Measurements from ENCODE around the gene ERICH2. TPM values are rescaled to one million over a fixed set of nuclear protein-coding genes. Genes with fewer than 3 reads are reported as not detected.

The ERICH2 gene
- total RNA-seq, 2 donors from 2014 or later: not detected

DNA sequence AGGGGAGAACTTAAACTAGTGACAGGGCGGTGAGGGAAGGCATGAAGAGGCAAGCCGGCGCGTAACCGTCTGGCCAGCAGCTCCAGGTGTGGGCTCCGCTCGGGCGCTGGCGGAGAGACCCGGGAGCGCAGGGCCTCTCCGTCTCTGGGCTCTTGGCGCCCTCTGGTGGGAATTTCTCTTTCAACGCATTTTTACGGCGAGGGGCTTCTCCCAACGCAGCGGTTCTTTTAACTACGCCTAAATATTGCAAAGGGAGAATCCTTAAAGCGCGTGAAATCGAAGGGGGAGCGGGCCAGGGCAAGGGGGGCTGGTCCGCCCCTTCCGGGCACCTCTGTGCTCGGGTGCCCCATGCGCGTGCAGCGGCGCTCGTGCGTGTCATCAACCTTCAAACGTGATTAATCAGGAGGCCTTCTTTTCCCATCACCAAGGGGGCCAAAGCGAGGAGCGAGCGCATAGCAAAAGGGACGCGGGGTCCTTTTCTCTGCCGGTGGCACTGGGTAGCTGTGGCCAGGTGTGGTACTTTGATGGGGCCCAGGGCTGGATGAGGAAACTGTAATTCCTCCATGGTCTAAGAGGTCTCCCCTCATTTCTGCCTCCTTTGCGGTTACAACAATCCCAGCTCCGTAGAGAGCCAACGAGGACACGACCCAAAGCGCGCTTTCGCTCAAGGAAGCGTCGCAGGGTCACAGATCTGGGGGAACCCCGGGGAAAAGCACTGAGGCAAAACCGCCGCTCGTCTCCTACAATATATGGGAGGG, 45.7 kb downstream of the ERICH2 start:
- no peak for DNase-seq (ENCODE audit: low spot score)
- peak; percentile 46 to 66 for ATAC-seq
- peaks cover 31 to 33% of the 10 kb centered on the region in 2 donors for H3K4me1 Mint-ChIP-seq (ENCODE audit: low read depth in 2 of 2)
- peaks cover 5% of the 10 kb centered on the region for H3K36me3 Mint-ChIP-seq
- H3K4me3 Mint-ChIP-seq: peak overlapping the region; percentile 63
- H3K27me3 Mint-ChIP-seq: peaks cover 48 to 56% of the 10 kb centered on the region in 2 donors
- H3K27ac Mint-ChIP-seq: peak overlapping the region in 1 of 2 donors; percentile 39
- H3K9me3 Mint-ChIP-seq: no peaks in the 10 kb centered on the region

DNA sequence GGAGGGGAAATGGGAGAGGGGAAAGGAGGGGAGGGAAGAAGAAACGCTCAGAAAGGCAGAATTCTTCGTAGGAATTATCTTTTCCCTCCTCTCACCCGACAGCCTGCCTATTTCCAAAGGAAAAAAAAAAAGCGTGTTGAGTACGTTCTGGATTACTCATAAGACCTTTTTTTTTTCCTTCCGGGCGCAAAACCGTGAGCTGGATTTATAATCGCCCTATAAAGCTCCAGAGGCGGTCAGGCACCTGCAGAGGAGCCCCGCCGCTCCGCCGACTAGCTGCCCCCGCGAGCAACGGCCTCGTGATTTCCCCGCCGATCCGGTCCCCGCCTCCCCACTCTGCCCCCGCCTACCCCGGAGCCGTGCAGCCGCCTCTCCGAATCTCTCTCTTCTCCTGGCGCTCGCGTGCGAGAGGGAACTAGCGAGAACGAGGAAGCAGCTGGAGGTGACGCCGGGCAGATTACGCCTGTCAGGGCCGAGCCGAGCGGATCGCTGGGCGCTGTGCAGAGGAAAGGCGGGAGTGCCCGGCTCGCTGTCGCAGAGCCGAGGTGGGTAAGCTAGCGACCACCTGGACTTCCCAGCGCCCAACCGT, 46.4 kb downstream of the ERICH2 start, which contains the start of gene GAD1:
GAD1 (plus strand) TSS at position 384 of the 589 bp plus-strand sequence. CDS start 1,705 bp downstream, outside the sequence.
- Mint-ChIP-seq H3K9me3 (no peaks in the 10 kb centered on the region), H3K36me3 (peaks cover 5% of the 10 kb centered on the region), H3K4me1 (ENCODE audit: low read depth in 2 of 2) (peaks cover 36% of the 10 kb centered on the region in 2 donors), H3K27ac (no peak within 1 kb of the TSS), H3K4me3 (peak within 1 kb of the TSS; percentile 63), H3K27me3 (peaks cover 53 to 61% of the 10 kb centered on the region in 2 donors)
- DNase-seq (ENCODE audit: low spot score) (peak; percentile 74), ATAC-seq (peak; percentile 71 to 80)

DNA sequence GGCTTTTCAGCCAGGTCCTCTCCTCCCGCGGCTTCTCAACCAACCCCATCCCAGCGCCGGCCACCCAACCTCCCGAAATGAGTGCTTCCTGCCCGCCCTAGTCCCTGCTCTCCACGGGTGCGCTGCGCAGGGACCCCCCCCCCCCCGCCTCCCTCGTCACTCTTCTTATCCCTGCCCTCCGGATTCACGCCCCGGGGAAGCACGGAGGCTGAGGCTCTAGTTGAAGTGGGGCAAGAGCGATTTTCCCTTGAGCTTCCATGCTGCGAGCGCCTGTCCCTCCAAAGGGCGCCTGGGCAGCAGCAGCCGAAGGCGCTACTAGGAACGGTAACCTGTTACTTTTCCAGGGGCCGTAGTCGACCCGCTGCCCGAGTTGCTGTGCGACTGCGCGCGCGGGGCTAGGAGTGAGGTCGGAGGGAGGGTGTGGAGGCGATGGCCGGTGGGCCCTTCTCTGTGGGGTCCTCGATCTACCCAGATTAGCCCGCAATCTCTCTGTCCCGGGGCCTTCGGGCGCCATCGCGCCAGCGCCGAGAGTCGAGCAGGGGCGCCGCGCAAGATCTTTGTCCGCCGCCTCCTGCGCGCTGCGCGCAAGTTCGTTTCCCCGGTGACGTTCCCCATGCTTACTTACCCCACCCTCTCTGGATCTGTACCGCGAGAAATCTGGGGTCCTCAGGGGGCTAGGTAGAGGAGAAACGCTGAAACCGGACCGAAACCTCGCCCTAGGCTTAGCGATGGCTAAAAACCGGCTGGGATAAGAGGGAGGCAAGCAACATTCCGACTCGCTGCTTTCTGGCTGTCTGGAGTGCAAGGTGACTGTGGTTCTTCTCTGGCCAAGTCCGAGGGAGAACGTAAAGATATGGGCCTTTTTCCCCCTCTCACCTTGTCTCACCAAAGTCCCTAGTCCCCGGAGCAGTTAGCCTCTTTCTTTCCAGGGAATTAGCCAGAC, 47.2 kb downstream of the ERICH2 start:
- no peak for ATAC-seq
- H3K4me3 Mint-ChIP-seq: peak overlapping the region; percentile 63
- peaks cover 39 to 42% of the 10 kb centered on the region in 2 donors for H3K4me1 Mint-ChIP-seq (ENCODE audit: low read depth in 2 of 2)
- H3K9me3 Mint-ChIP-seq: no peaks in the 10 kb centered on the region
- H3K27ac Mint-ChIP-seq: no peak overlapping the region
- H3K27me3 Mint-ChIP-seq: peaks cover 59 to 69% of the 10 kb centered on the region in 2 donors
- DNase-seq (ENCODE audit: low spot score): no peak
- H3K36me3 Mint-ChIP-seq: peaks cover 5% of the 10 kb centered on the region

DNA sequence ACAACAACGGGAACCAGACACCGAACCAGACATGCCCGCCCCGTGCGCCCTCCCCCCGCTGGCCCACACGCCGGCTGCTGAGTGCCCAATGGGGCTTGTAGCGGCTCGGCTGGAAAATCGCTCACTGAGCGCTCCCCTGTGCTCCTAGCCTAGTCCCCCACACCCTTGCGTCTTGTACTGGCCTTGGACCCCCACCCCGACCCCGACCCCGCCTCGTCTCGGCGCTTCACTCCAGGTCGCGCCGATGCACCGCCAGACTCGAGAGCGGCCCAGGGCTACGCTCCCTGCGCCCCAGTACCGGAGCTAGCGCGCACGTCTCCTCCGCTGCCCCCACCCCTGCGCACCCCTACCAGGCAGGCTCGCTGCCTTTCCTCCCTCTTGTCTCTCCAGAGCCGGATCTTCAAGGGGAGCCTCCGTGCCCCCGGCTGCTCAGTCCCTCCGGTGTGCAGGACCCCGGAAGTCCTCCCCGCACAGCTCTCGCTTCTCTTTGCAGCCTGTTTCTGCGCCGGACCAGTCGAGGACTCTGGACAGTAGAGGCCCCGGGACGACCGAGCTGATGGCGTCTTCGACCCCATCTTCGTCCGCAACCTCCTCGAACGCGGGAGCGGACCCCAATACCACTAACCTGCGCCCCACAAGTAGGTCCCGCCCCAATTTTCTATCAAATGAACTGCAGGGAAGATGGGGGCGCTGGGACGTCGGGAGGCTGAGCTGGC, 48.0 kb downstream of the ERICH2 start:
- ATAC-seq (no peak), DNase-seq (ENCODE audit: low spot score) (no peak)
- peaks cover 5% of the 10 kb centered on the region for H3K36me3 Mint-ChIP-seq
- peaks cover 62 to 71% of the 10 kb centered on the region in 2 donors for H3K27me3 Mint-ChIP-seq
- H3K4me1 Mint-ChIP-seq (ENCODE audit: low read depth in 2 of 2): peaks cover 45 to 47% of the 10 kb centered on the region in 2 donors
- H3K4me3 Mint-ChIP-seq: peak overlapping the region; percentile 63
- H3K27ac Mint-ChIP-seq: no peak overlapping the region
- H3K9me3 Mint-ChIP-seq: no peaks in the 10 kb centered on the region

DNA sequence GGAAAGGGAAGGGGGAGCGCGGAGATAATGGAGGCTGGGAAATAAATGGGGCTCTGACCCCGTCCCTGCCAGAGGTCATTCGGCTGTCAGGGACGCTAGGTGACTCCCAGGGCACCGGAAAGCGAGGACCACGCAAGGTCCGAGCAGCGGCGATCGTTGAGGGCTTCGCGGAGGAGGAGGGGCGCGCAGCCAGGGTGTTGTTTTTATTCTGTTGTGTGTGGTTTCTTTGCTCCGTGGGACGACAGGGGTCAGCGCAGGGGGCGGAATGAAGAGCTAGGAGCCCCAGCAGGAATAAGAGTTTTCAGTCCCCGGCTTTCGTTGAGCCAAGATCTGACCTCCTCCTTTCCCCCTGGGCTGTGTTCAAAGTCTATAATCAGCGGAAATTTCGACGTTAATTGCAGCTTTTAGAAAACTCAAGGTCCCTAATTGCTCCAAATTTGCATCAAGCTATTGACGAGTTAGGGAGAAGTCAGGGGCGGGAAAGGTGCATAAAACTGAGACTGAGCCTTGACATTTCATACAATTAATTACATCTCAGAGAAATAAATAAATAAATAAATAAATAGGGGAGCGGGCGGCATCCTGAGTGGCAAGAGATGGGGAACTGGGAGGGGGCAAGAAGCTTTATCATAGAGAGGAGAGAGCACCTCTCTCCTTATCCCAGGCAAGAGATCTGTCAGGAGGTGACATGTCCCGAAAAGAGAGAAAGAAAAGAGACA, 48.7 kb downstream of the ERICH2 start:
- DNase-seq (ENCODE audit: low spot score) (no peak), ATAC-seq (no peak)
- peaks cover 56 to 64% of the 10 kb centered on the region in 2 donors for H3K27me3 Mint-ChIP-seq
- no peaks in the 10 kb centered on the region for H3K9me3 Mint-ChIP-seq
- peak overlapping the region; percentile 38 for H3K4me3 Mint-ChIP-seq
- H3K36me3 Mint-ChIP-seq: peaks cover 5% of the 10 kb centered on the region
- H3K27ac Mint-ChIP-seq: no peak overlapping the region
- H3K4me1 Mint-ChIP-seq (ENCODE audit: low read depth in 2 of 2): peaks cover 39 to 42% of the 10 kb centered on the region in 2 donors

DNA sequence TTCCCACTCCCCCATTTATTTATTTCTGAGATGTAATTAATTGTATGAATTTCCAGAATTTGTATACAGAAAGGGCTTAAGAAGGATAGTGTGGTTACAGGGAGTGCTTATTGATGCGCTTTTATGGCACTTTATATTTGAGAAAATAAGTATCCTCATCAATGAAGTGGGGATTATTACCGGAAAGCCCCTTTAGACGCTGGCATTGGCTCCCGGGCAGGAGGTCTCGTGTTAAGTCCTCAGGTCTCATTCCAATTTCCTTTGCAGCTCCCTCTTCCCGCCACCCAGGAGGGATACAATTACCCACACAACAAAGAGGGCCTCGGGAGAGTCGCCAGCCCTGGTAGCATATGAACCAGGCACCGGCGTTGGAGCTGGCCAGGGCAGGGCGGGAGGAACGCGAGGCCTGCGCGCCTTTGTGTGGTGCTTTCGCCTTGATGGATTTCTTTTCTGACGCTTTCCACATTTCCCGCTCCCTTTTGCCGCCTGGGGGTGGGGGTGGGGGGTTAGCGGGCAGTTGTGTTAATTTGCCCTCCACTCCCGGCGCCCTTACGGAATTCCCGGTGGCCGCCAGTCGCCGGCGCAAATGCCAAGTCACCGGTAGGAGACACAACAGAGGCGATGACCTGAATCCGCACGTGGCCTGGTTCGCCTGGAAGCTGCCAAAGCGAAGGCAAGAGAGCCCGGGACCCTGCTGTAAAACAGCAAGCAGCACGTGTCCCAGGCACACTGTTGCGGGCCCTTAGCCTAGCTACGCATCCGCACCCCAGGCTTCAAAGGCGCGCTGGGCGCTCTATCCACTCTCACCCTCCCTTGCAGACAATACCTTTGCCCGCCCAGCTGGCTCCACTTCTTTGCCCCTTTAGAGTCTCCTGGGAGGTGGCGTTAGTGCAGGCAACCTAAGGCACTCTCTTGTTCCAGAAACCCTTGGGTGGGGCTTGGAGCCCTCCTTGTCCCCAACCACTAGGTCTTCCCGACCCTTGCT, 49.8 kb downstream of the ERICH2 start:
- no peak overlapping the region for H3K27ac Mint-ChIP-seq
- ATAC-seq (no peak), DNase-seq (ENCODE audit: low spot score) (no peak)
- peak overlapping the region; percentile 72 for H3K4me3 Mint-ChIP-seq
- H3K4me1 Mint-ChIP-seq (ENCODE audit: low read depth in 2 of 2): peaks cover 35 to 42% of the 10 kb centered on the region in 2 donors
- peaks cover 57 to 64% of the 10 kb centered on the region in 2 donors for H3K27me3 Mint-ChIP-seq
- no peaks in the 10 kb centered on the region for H3K9me3 Mint-ChIP-seq
- peaks cover 5% of the 10 kb centered on the region for H3K36me3 Mint-ChIP-seq

DNA sequence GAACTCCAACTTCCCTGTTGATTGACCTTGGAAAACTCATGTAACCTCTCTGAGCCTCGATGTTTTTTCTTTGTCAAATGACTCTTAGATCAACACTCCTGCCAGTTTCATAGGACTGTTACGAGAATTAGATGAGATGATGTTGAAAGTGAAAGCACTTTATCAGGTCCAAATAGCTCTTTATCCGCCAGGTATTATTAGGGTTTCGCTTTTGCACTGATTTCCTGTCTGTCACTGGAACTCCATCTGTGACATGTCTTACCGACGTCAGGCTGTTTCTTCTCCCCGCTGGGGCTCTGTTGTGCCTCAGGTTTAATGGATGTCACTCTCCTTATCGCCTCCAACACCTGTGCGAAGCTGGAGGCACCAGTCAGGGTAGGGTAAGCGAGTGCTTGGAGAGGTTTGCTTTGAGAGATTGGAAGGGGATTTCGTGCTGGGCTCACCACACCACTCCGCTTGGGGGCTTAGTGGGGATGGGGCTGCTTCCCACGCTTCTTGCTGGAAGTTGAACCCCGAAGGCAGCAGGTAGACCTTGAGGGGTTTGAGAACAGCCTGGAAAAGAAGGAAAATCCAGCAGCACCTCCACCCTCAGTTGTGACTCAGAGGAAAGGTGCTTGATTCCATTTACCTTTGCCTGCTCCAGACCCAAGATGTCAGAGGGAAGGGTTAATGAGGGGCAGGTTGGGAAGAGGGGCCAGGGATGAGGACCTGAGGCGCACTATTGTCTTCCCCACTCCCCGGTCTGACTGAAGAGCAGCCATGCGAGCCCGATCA, 50.8 kb downstream of the ERICH2 start:
- peaks cover 58 to 61% of the 10 kb centered on the region in 2 donors for H3K27me3 Mint-ChIP-seq
- peaks cover 29 to 37% of the 10 kb centered on the region in 2 donors for H3K4me1 Mint-ChIP-seq (ENCODE audit: low read depth in 2 of 2)
- no peak for ATAC-seq
- no peak overlapping the region for H3K27ac Mint-ChIP-seq
- DNase-seq (ENCODE audit: low spot score): no peak
- no peaks in the 10 kb centered on the region for H3K9me3 Mint-ChIP-seq
- peaks cover 5% of the 10 kb centered on the region for H3K36me3 Mint-ChIP-seq
- peak overlapping the region; percentile 72 for H3K4me3 Mint-ChIP-seq

DNA sequence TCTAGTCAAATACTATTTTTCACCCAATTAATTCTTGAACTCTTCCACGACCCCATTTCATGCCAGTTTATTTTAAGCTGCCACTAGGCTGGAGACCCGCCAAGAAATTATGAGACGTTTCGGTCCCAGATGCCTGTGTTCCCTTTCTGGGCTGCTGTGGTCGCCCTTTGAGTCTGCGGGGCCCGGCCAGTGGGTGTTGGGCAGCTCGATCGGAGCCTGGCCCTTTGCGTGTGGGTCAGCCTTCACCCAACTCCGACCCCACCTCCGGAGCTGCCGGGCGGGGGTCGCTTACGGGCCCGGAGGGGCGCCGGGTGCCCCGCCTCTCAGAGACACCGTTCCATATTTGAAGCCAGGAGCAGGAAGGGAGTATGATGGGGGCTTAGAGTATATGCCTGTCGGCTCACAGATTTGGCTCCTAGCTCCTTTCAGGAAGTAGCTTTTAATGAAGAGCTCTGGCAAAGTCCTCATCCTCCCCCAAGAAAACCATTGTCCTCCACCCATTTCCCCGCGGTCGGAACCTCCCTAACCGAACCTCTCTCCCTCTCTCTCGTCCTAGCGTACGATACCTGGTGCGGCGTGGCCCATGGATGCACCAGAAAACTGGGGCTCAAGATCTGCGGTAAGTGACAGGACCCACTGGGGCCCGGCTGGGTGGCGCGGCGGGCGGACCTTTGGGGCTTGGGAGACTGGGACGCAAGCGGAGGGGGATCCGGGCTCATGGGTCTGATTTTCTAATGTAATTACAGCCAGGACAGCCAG, 51.5 kb downstream of the ERICH2 start:
- H3K4me3 Mint-ChIP-seq: peak overlapping the region; percentile 72
- ATAC-seq (no peak), DNase-seq (ENCODE audit: low spot score) (no peak)
- H3K27me3 Mint-ChIP-seq: peaks cover 61 to 65% of the 10 kb centered on the region in 2 donors
- peaks cover 26 to 36% of the 10 kb centered on the region in 2 donors for H3K4me1 Mint-ChIP-seq (ENCODE audit: low read depth in 2 of 2)
- H3K9me3 Mint-ChIP-seq: no peaks in the 10 kb centered on the region
- H3K27ac Mint-ChIP-seq: no peak overlapping the region
- H3K36me3 Mint-ChIP-seq: peaks cover 5% of the 10 kb centered on the region

DNA sequence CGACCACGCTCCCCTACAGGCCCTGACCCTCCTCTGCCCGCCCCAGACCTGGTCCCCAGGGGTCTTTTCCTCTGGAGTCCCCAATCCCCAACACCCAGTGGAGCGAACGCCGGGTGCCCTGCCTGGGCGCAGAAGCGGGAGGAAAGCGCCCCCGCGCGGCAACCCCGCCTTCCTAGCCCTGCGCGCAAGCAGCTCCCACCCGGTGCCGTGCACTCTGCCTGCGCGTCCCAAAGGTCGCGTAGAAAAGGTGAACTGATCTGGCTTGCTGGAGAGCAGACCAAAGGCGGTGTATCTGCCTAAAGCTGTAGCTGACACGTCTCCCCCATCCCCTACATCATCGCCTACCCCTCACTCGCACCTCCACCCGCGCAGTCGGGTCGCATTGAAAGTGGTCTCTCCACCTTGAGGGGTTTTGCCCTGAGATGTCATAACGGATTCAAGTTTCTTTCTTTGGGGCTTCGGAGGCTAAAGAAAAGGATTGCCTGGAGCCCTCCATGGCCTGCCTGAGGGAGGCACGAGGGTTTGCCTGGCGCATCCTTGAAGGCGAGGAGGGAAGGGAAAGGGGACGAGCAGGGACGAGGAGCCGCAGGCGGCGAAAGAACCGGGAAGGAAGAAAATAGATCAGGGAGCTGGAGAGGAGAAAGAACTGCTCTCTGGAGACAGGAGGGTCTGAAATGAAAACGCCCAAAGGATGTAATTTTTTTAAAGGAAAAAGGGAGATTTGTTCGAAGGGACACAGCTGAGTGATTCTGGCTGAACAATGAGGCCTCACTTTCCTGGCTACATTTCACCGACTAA, 52.3 kb downstream of the ERICH2 start:
- peak; percentile 28 to 44 for ATAC-seq
- Mint-ChIP-seq H3K9me3 (no peaks in the 10 kb centered on the region), H3K4me3 (peak overlapping the region; percentile 49), H3K27ac (no peak overlapping the region), H3K27me3 (peaks cover 63 to 71% of the 10 kb centered on the region in 2 donors), H3K4me1 (ENCODE audit: low read depth in 2 of 2) (peaks cover 26 to 35% of the 10 kb centered on the region in 2 donors), H3K36me3 (peaks cover 5% of the 10 kb centered on the region)
- no peak for DNase-seq (ENCODE audit: low spot score)

Measured in natural killer cell treated with Interleukin-12 subunit alpha and Interleukin-12 subunit beta and Interleukin-15 and Interleukin-18, amount 100 ng/mL, for 72 hours (primary cell).